Stimulated activated CD4-positive, alpha-beta T cell treated with anti-CD3 and anti-CD28 coated beads, Interleukin-4, amount 100 ng/mL, for 4 hours (primary cell): ENCODE results near the gene DDX41.
"Not testable (repeated sequence)": the region's sequence is repeated elsewhere in the genome, so short reads cannot be mapped to it uniquely, and the experiment has no call there.

Experiments used
- DNase-seq, 2 experiments: peaks; one replicate each; pipeline ENCODE4 v3.0.0-alpha.2; 2020

Gene DDX41

GRCh38 chr5:177537389-177538361, 20.9 kb upstream of the DDX41 start:
- DNase-seq: no peak

DNA sequence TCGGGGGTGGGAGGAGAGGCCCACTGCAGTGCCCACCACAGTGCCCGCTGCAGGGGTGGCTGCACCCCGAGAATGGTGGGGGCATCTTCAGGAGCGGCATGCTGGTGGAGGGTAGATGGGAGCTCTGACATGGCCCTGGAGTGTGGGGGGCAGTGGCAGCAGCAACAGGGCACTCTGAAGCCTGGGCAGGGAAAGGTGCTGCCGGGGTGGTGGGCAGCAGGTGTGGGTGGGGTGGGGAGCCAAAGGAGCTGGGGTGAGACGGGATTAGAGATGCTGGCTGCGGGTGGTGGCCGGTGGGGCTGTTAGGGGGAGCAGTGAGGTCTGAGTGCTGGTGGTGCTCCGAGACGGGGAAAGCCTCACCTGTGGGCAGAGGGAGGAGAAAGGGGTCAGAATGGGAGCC, 19.6 kb upstream of the DDX41 start:
- DNase-seq: no peak

DNA sequence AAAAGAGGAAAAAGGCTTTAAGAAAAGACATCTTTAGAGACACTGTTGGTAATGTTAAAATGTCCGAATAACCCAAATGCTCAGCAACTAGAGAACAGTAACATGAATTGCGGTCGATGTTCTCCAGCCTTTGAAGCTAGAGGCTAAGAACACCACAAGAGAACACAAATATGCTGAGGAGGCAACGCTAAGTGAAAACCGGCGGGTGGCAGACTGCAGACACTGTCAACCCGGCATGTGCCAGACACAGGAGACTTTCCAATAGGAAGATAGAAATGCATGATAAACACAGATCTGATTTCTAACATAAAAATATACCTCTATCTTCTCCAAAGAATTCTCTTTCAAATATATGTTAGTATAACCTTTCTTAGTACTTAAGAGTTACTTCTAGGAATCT, 18.4 kb upstream of the DDX41 start:
- no peak for DNase-seq

DNA sequence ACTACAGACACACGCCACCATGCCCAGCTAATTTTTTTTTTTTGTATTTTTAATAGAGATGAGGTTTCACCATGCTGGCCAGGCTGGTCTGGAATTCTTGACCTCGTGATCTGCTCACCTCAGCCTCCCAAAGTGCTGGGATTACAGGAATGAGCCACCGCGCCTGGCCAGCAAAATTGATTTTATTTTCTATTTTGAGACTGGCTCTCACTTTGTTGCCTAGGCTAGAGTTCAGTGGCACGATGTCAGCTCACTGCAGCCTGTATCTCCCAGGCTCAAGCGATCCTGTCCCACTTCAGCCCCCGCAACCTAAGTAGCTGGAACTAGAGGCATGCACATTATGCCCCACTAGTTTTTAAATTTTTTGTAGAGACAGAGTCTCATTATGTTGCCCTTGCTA, 17.7 kb upstream of the DDX41 start:
- not testable (repeated sequence) for DNase-seq

DNA sequence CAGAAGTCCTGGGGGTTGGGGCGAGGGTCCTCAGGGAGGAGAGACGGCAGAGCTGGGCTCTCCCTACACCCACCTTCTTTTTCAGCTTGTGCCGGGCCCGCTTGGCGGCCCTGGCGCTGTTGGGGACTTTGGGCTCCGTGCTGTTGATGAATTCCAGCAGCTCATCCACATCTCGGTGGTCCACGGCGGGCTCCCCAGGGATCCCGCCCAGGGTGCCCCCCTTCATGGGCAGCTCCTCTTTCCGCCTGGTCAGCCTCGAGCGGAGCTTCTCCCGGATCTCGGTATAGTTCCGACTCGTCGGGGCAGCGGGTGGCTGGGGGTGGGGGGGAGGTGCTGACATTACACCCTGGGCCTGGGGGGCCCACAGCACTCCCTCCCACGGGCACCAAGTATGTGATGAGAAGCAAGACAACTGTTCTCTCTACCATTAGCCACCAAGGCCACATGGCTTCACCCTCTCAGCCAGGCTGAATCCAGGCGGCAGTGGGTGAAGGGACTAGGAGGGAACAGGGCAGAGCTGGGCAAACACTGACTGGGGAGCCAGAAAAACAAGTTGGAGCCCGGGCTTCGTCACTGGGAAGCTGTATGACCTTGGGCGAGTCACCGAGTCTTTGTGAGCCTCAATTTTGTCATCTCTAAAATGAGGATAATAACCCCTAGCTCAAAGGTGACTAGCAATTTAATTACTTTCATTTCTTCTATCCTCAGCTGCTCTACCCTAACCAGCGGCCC, 14.6 kb upstream of the DDX41 start:
- no peak for DNase-seq

DNA sequence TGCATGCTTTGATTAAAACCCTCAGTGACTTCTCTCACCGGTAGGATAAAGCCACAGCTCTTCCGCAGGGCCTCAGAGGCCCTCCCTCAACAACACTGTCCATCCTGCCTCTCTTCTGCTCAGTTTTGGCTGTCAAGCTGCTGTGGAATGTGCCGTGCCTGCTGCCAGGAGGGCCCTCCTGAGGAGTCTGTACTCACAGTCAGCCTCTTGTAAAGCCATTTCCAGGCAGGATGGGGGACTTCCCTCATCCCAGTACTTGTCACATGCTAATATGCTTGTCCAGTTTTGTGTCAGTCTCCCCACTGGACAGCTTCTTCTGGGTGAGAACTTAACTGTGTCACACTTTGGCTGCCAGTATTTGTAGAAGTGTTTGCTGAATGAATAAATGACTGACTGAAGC, 13.9 kb upstream of the DDX41 start:
- no peak for DNase-seq

DNA sequence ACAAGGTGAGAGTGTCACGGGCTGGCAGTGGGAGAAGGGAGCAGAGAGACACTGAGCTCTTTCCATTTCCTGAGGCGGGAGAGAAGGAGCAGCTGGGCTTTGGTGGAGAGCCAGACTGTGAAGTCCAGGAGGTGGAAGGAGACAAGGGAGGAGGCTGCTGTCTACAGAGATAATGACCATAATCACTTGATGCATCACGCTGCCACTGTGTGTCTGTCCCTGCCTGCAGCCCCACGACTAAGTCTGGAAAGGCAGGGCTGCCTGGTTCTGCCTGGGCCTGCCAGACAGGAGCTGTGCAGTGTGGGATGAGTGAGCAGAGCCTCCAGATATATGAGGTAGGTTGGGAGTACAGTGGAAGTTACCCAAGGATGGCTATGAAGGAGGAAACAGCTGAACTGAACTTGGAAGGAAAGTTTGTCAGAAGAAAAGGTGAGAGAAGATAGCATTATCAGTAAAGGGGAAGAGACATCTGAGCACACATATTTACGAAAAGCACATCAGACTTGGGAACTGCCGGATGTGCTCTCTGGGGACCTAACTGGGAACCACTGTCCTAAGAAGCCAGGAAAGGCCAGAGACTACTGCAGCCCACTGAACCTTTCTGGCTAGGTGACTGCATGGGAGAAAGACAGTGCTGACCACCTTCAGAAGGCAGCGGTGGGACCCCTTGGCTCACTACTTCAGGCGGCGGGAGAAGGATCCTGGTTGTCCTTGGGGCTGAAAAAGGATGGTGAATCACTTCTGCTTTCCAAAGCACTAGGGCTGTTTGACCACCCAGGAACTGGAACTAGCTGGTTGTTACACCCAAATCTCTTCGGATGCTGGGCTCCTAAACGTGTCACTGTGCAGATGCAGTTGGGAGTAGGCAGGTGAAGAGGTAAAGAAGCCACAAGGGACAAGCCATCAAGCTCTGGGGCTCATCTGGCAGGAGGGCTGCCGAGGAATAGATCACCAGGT, 12.8 kb upstream of the DDX41 start:
- DNase-seq: no peak

DNA sequence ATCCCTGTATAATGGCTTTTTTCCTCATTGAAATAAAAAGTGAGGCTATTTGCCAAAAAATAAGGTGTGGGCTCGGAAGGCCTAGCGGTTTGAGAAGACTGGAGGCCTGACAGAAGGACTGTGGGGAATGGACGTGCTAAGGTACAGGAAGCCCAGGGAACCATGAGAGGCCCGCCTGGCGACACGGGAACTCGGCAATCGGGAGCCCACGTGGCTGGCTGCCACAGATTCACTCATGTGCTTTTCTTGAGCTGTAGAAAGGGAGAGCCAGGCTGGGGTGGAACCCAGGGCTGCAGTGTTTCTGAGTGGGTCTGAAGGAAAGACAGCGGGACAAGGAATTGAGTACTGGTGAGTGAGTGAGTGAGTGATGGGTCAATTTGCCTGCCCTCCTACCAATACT, 11.9 kb upstream of the DDX41 start:
- no peak for DNase-seq

- no peak for DNase-seq
Observed at GRCh38 chr5:177527595-177527994, 10.8 kb upstream of the DDX41 start.

DNA sequence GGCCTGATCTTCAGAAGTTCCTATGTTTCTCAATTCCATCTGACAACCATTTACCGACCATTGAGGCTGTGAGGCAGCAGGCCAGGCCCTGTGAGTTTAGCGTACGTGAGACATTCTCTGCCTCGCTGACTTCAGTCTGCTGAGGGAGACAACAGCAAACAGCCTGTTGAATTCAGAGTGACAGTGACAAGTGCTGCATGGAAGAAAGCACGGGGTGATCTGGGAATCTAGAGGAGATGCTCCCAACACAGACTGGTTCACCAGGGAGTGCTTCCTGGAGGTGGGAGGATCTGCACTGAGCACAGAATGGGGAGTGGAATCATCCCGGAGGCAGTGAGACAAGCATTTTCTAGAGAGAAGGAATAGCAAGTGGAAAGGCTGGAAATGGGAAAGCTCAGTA, 10.0 kb upstream of the DDX41 start:
- DNase-seq: no peak

GRCh38 chr5:177526191-177526590, 9.4 kb upstream of the DDX41 start:
- DNase-seq: no peak

DNA sequence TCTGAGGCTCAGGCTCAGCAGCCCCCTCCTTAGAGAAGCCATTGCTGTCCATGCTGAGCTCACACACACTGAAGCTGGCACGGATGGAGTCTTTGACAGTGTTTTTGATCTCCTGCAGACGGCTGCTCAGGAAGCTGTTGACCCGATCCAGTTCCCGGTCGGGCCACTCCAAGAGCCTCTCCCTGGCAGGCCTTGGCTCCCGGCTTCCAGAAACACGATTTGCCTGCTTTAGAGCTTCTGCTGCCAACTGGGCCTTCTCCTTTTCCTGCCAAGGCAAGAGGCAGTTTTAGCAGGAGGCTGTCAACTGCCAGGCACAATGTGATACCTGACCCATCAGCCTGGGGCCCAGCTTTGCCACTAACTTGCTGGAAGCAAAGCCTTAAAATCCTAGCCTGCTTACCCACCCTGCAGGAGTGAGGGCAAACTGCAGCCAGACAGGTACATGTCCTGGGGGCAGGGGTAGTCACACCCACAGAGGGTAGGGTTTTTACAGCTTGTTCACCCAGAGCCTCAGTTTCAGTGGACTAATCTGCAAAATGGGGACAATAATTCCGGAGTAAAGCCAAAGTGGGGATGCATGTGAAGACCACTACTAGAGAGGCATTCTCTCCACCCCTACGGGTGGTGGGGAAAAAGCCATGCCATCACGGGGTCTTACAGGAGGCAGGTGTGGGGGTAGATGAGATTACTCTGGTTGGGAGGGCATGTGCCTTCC, 8.3 kb upstream of the DDX41 start:
- no peak for DNase-seq

DNA sequence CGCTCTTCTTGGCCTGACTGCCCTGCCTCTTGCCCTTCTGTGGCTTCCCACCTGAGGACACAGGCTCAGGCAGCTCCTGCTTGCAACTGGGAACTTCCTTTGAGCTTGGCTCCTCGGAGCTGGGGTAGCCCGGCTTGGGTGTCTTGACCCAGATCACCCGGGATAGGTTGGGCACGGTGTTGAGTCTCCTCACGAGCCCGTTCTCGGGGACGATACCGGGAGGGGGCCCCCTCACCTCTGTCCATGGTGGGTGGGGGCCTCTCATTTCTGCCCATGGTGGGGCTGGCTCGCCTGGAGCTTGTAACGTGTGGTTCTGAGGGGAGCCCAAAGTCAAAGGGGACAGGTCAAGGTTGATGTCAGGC, 7.8 kb upstream of the DDX41 start:
- DNase-seq: no peak

- DNase-seq: no peak
Observed at GRCh38 chr5:177523711-177524538, 7.2 kb upstream of the DDX41 start.

DNA sequence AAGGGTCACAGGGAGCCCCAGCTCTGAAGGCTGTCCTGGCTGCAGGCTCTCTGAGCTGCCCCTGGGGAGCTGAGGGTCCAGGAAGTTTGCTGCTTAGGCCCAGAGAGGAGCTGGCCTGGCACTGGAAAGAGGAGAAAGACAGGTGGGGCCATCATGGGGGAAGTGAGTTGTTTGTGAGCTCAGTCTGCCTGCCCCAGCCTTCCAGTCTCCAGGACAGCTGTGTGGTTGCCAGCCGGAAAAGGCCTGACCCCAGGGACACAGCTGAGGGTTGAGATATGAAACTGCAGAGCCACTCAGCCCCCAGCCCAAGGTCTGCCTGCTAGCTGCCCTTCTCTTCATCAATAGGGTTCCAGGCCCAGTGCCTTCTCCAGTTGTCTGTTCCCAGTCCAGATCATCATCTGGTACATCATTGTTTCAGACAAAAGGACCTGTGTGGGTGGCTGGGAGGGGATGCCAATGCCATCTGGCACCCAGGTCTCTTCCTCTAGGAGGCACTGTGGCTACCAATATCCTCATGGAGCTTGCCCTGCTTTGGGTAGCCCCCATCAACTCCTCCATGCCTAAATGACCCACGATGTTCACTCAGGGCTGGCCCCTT, 4.3 kb upstream of the DDX41 start:
- no peak for DNase-seq

DNA sequence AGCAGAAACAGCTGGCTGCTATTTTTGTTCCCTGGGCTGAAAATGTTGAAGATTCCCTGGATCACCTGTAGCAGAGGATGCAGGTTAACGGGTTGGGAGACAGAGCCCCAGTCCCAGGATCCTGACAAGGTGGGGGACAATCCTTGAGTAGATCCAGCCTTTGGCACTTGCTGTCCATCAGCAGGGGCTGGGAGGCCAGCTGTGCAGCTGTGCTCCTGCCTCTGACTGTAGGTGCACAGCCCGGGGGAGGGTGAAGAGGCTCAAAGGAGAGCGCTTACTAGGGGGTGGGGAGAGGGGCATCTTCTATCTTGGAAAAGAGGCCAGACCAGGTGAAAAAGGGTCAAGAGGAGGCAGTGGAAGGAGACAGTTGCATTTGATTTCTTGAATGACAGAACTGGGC, 3.5 kb upstream of the DDX41 start:
- DNase-seq: no peak

- DNase-seq: no peak
Observed at GRCh38 chr5:177519463-177520235, 2.9 kb upstream of the DDX41 start.

- DNase-seq: no peak
Observed at GRCh38 chr5:177515580-177515979, 1.2 kb downstream of the DDX41 start.

GRCh38 chr5:177514541-177514940, 2.2 kb downstream of the DDX41 start:
- no peak for DNase-seq

DNA sequence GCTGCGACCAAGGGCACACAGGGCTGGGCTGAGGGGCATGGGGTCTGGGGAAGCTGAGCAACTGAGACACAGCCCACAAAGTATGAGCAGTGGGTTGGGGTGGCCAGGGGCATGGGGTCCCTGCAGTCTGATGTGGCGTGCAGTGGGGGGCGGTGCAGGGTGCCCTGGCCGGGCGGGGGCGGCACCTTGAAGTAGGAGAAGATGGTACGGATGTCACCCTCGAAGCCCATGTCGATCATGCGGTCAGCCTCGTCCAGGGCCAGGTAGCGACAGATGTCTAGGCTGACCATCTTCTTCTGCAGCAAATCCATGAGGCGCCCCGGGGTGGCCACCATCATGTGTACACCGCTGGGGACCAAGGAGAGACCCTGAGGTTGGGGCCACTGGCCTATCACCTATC, 3.3 kb downstream of the DDX41 start:
- no peak for DNase-seq
